NCI-H2196 treated with DMSO at 0.1 percent for 48 hours (cell line): ENCODE results near the gene PLCL1.

Source experiments
- DNase-seq: peaks from one replicate; lab custom pipeline; 2025; ENCODE audit not compliant: unreplicated experiment; lab: John Stamatoyannopoulos, UW

PLCL1 gene

GRCh38 chr2:198053148-198053547 is 248.8 kb downstream of the PLCL1 start:
- DNase-seq, result no peak

- no peak for DNase-seq
Observed at GRCh38 chr2:198053776-198054175, 249.4 kb downstream of the PLCL1 start.

- no peak for DNase-seq
Observed at GRCh38 chr2:198054299-198054698, 249.9 kb downstream of the PLCL1 start.

- no peak for DNase-seq
Observed at GRCh38 chr2:198055716-198056115, 251.3 kb downstream of the PLCL1 start.

GRCh38 chr2:198056836-198057235 is 252.4 kb downstream of the PLCL1 start:
- DNase-seq, result no peak

GRCh38 chr2:198059800-198060199 is 255.4 kb downstream of the PLCL1 start:
- no peak for DNase-seq

GRCh38 chr2:198060277-198060676 is 255.9 kb downstream of the PLCL1 start:
- DNase-seq, result no peak

- DNase-seq, result no peak
Observed at GRCh38 chr2:198062826-198063225, 258.4 kb downstream of the PLCL1 start.

GRCh38 chr2:198063242-198063641 is 258.8 kb downstream of the PLCL1 start:
- DNase-seq, result no peak

GRCh38 chr2:198065322-198065721 is 260.9 kb downstream of the PLCL1 start:
- no peak for DNase-seq

- DNase-seq, result no peak
Observed at GRCh38 chr2:198066597-198066996, 262.2 kb downstream of the PLCL1 start.

- no peak for DNase-seq
Observed at GRCh38 chr2:198072655-198073054, 268.3 kb downstream of the PLCL1 start.

GRCh38 chr2:198073253-198073652 is 268.9 kb downstream of the PLCL1 start:
- no peak for DNase-seq

GRCh38 chr2:198077477-198077876 is 273.1 kb downstream of the PLCL1 start:
- no peak for DNase-seq

- DNase-seq, result no peak
Observed at GRCh38 chr2:198080879-198081765, 276.7 kb downstream of the PLCL1 start.

GRCh38 chr2:198084156-198084555 is 279.8 kb downstream of the PLCL1 start:
- no peak for DNase-seq

- DNase-seq, result no peak
Observed at GRCh38 chr2:198096002-198096401, 291.6 kb downstream of the PLCL1 start.

- no peak for DNase-seq
Observed at GRCh38 chr2:198096965-198097364, 292.6 kb downstream of the PLCL1 start.

GRCh38 chr2:198097630-198098029 is 293.2 kb downstream of the PLCL1 start:
- no peak for DNase-seq

GRCh38 chr2:198098386-198098785 is 294.0 kb downstream of the PLCL1 start:
- no peak for DNase-seq

- no peak for DNase-seq
Observed at GRCh38 chr2:198098918-198099317, 294.5 kb downstream of the PLCL1 start.

- no peak for DNase-seq
Observed at GRCh38 chr2:198100346-198100745, 296.0 kb downstream of the PLCL1 start.

- no peak for DNase-seq
Observed at GRCh38 chr2:198101688-198102087, 297.3 kb downstream of the PLCL1 start.
